Placental epithelial cell (primary cell): Measurements from ENCODE around the gene ADAMTS1. TPM values are rescaled to one million over a fixed set of nuclear protein-coding genes. Genes with fewer than 3 reads are reported as not detected.

Experiments
- total RNA-seq: library from RNA; depleted of rRNA; stranded (reverse); fragments of >200 nt; gene quantifications from 2 replicates; pipeline ENCODE4 v1.2.3, GENCODE V29; 2012

The ADAMTS1 gene
- 47.1 and 57.5 TPM in 2 replicates for total RNA-seq

GRCh38 chr21:26845066-26845758, at the start of gene ADAMTS1:
ADAMTS1 (minus strand) TSS chr21:26845409; CDS start chr21:26844954, 455 bp downstream.

Other genes starting within 250 kb of the ADAMTS1 start
- gene ADAMTS5, start 121.7 kb upstream of the ADAMTS1 start, total RNA-seq: 0.11 and 0.39 TPM in 2 replicates